GM21423 (cell line): ENCODE data around the gene GUCA1A.

Experiments
- ATAC-seq: cut with Tn5 transposase; IDR thresholded peaks from one replicate; pipeline ENCODE4 v1.9.1; 2021; ENCODE audit warnings: mild to moderate bottlenecking, moderate library complexity; ENCODE audit not compliant: unreplicated experiment

GUCA1A gene

DNA sequence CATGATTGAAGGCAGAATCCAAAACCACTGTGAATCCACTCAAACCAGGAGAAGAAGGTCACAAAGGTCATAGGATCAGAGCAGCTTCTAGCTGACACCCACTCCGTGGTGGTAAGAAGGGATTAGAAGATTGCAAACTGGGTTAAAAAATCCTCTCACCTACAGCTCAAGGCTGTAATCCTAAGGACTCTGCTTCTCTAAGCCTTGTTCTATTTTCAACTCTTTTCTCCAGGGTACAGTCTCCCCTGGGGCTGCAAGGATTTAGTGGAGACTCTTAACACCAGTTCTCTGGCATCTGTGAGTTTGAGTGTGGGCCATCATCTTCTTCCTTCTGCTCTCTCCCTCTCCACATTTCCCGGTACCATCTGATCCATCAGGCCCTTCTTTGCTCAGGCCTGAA is at the start of gene GUCA1A:
Gene GUCA1A, plus strand, starts transcription at position 264 of the 400 bp plus-strand sequence. CDS start 250 bp downstream, outside the sequence.
- ATAC-seq, result no peak

DNA sequence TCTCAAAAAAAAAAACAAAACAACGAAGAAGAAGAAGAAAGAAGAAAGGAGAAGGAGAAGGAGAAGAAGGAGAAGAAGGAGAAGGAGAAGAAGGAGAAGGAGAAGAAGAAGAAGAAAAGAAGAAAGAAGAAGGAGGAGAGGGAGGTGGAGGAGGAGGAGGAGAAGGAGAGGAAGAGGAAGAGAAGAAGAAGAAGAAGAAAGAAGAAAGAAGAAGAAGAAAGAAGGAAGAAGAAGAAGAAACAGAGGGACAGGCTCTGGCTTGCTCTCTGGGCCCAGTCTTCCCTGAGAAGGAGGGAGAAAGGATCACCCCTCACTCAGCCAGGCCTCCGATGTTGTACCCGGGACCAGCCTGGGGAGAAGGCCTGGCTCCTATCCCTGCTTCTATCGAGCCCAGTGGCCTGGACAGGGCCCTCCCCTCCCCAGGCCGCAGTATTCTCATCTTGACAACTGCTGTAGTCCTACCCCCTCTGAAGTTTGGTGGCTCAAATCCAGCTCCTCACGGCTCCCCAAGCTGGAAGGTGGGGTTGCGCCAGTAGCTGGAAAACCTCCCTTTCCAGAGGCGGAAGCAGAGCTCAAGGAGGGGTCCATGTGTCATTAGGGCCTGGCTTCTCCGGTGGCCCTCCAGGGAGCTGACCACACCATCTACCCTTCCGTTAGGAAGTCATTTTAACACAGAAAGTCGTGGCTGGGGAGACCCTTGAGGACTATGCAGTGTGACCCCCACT is 49.6 kb upstream of the GUCA1A start:
- no peak for ATAC-seq

DNA sequence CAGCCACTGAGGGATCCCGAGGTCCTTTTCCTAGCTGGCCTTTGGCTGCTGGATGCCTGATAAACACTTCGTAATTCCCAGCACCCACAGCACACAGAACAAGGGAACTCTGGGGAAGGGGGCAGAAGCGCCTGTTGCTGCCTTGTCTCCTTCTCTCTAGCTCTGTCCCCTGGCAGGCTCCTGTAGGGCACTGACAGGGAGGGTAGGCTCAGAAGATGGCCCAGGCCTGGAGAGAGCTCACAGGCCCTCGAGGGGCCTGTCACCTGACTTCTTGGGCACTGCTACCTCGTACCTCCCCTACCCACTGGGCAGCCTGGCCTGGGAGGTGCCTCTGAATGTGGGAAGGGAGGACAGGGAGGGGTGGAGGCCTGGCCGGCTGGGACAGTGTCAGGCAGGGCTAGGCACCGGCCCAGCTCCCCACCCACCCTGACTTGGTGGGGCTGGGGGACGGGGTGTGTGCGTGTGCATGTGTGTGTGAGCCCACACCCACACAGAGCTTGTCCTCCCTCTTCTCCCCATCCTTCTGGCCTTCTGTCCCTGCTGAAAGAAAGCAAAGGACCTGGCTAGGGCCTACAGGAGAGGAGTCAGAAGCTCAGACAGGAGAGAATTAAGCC is 48.8 kb upstream of the GUCA1A start:
- no peak for ATAC-seq

DNA sequence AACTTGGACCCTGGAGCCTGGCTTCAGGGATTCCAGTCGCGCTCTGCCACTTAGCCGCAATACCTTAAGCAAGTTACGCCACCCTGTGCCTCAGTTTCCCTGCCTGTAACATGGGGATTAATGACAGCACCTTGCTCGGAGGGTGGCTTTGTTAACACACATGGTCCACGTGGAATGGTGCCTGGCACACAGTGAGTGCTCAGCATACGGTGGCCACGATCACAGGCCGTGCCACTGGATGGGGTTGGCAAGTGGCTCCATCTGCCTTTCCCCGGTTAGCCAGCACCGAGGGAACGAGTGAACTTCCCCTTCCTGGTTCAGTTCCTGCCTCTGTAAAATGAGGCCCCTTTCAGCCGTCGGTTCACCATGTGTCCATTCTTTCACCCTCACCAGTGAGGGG is 47.9 kb upstream of the GUCA1A start:
- ATAC-seq, result no peak

DNA sequence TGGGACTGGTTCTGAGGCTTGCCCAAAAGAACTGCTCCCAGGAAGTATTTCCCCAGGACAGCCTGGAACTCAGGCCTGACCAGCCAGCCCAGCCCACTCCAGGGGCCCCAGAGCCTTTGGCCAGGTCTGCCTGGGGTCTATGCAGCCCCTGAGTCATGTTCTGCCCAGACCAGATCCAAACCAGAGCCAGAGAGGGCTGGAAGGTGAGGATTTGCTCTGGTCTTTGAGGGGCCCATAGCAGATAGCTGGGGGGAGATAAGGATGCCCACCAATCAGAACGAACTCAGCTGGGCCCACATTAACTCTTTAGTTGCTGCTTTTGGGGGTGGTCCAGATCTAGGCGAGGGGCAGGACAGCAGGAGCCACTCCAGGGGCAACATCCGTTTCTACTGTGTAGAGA is 47.5 kb upstream of the GUCA1A start:
- ATAC-seq, result no peak

DNA sequence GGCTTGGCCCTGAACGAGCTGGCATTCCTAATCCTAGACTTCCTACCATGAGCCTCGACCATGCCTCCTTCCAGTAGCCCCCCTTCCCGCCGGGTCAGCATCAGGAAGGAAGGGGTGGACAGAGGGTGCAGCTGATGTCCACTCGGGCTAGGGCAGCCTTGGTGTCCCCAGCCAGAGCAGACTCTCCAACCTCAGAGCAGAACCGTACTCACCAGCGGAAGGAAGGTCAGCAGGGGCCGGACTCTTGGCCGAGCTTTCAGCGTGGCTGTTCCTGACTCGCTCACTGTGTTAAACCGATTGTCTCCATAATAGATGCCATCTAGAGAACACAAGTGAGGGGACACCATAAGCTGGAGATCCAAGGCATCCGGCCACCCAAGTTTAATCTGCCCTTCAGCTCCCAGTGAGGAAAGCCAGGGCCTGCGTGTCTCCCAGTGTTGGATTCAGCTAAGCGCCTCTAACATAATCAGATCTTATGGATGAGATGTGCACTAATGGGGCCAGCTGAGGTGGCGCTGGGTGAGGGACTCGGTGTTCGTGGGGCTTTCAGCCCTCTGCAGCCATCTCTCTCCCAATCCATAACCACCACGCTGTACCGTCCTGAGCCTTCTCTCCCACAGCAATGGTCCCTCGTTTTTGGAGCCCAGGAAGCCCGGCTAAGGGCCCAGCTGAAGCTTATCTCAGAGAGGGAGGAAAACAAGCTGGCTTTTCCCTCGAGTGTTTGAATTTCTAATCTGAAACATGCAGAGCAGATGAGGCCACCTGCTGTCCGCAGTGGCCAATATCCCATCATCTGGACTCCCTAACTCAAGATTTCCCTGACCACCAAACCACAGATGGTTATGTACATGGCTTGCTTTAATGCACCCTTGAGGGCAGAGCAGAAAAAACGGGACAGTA is 44.5 kb upstream of the GUCA1A start:
- ATAC-seq, result no peak

DNA sequence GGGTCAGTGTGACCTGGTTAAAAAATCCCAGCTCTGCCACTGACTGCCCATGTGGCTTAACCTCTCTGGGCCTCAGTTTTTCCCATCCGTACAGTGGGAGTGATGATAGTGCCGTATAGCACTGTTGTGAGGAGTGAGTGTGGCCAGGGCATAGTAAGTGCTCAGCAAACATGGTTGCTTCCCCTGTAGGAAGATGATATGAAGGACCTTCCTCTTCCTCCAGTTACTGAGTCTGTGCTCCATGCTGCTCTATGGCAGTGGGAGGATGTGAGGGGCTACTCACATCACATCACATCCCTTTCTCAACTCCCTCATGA is 43.8 kb upstream of the GUCA1A start:
- ATAC-seq, result no peak

DNA sequence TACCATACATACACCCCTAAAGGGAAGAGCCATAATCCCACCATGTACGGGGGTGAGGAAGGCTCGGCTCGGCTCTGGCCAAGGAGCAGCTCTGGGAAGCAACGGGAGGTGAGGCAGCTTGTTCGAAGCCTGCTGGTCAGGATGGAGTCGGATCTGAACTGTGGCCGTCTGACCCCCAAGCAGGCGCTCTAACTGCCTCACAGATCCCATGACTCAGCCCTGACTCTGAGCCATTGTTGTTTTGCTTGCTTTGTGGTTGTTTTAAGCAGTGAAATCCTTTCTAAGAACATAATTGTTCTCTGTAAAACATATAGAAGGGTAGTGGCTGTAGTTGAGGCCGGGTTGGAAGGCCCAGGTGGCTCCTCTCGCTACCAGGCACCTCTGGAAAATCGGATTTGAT is 41.6 kb upstream of the GUCA1A start:
- ATAC-seq, result no peak

DNA sequence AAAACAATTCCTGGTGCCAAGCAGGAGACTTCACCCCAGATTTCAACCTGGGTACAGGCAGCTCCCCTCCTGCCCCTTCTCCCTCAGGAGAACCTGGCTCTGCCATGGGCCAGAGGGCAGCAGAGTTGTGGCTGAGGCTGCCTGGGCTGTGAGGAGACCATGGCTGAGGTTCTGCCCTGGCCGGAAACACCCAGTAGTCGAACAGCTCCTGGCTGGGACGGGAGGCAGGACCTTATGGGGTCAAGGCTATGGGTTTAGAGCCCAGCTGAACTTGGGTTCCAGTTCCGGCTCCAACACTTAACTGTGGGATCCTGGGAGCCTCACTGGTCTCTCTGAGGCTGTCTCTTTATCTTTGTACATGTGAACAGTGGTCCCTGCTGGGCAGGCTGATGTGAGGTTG is 39.2 kb upstream of the GUCA1A start:
- ATAC-seq, result no peak

DNA sequence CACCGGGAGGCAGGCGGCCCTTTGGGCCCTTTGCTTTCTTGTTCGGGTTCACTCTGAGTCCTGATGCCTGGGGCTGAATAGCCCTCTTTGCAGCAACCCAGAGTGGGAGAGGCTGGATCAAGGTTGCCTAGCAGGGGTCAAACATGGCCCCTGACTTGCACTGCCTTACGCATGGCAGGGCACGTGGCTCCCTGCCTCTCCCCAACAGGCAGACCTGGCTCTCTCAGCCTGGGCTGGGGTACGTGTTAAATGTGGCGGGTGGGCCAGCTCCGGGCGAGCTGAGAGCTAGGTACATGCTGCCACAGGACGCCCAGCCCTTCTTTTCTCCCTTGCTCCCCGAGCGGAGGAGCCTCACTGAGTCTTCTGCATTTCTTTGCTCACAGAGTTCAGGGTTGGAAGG is 38.0 kb upstream of the GUCA1A start:
- ATAC-seq, result no peak

DNA sequence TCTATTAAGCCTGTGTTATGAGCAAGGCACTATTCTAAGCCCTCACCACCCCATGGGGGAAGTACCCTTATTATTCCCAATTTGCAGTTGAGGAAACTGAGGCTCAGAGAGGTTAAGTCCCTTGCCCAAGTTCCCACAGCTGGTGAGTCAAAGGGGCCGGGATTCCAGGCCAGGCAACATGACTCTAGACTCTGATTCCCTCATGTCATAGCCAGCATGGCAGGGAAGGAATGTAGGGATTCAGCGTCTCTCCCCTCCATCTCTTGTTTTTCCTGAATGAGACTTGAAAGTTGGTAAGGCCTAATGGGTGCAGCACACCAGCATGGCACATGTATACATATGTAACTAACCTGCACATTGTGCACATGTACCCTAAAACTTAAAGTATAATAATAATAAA is 37.4 kb upstream of the GUCA1A start:
- ATAC-seq, result no peak

DNA sequence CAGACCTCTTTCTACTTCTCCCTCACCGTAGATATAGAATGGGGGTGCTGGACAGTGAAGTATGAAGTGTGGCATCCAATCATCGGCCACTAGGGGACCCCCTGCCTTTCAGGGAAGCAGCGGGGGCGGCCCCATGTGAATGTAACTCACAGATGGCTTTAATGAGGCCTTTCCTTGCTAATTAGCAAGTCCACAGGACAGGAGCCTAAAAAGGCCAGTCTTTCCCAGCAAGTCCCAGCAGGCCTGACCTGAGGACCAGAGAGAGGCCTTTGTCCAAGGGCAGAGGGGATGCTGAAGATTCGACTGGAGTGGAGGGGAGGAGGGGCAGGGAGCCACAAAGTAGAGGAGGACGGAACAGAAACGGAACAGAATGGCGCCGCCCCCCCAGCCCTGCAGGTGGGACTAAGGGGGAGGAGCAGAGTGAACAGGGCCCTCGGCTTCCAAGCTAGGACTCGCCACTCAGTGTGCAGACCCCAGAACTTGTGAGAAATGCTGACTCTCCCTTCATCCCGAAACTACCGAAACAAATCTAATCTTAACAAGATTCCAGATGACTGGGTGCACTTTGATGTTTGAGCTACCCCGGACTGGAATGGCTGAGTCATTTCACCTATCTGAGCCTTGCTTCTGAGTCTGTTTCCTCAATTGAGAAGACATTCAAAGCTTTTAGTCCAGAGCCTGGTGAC is 36.5 kb upstream of the GUCA1A start:
- ATAC-seq, result no peak

DNA sequence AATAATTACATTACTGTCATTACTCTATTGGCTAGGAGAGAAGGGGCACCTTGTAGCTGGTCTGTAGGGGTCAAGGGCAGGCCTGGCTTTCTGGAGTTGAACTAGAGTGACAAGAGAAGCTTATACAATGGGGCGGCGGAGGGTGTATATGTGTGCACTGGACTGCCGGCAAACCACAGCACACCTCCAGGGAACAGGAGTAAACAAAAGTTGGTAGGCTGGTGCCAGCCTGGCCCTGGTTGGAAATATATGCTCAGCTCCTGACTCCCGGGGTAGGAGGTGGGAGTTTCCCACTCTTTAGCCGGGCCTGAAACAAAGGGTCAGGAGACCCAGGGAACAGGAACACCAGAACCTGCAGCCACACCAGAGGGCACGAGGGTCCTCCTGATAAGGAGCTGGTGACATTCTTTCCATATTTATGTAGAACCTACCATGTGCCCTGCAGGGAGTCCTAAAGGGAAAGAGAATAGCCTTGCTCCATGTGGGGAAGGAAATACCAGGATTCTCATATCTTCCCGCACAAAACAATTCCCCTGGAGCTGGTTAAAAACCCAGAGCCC is 35.9 kb upstream of the GUCA1A start:
- ATAC-seq, result no peak

DNA sequence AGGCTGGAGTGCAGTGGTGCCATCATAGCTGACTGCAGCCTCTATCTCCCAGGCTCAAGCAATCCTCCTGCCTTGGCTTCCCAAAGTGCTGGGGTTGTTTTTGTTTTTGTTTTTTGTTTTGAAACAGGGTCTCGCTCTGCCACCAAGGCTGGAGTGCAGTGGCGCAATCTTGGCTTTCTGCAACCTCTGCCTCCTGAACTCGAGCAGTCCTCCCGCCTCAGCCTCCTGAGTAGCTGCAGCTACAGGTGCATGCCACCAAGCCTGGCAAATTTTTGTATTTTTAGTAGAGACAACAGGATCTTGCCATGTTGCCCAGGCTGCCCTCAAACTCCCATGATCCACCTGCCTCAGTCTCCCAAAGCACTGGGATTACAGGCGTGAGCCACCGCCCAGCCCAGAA is 35.0 kb upstream of the GUCA1A start:
- no peak for ATAC-seq

DNA sequence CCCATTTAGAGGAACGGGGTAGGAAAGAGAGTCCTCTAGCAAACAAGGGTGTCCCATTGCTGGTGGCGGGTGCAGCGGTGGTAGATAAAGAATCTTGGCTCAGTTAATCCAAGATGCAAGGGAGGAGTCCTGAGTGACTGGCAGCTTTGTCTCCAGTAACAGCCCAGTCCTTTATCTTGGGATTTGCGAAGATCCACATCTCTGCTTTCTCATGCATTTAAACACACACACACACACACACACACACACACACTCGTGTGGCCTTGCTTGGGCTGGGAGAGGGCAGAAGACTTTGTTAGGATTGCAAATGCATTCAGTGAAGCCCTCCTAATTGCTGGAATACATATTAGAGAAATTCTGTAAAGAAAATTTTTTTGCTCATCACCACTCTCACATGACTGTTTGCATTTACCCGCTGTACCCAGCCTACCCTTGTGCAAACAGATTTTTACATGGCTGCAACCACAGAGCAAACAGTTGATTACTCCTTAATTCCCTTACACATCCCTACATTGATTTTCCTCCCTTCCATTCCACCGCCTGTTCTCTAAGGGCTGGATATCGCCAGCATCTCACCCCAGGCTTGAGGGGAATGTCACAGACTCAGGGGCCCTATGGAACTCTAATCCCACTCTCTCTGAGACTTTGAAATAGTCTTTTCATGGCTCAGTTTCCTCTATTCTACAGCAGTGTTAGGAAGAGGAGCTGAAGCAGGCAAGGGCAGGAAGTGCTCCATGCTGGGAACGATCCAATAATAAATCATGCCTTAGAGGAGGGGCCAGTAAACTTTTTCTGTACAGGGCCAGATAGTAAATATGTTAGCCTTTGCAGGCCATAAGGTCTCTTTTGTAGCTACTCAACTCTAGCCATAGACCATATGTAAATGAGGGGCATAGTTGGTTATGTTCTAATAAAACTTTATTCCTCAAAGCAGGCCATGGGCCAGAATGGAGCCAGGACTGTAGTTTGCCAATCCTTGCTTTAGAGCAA is 34.2 kb upstream of the GUCA1A start:
- no peak for ATAC-seq

DNA sequence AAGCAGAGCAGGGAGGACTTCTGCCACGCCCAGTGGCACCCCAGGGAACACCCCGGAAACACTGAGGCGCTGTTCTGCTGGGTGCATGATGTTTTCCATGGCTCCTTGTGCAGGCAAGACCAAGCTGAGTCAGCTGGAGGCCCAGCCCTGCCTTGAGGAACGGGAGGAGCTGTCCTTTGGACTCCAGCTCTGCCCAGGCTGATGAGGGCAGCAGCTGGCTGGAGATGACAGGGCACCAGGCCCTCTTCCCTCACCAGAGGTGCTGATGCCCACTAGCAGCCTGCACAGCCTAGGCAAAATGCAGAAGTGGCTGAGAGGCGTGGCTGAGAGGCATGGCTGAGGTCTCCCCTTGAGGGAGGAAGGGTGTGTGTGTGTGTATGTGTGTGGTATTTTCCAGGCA is 33.1 kb upstream of the GUCA1A start:
- ATAC-seq, result no peak

DNA sequence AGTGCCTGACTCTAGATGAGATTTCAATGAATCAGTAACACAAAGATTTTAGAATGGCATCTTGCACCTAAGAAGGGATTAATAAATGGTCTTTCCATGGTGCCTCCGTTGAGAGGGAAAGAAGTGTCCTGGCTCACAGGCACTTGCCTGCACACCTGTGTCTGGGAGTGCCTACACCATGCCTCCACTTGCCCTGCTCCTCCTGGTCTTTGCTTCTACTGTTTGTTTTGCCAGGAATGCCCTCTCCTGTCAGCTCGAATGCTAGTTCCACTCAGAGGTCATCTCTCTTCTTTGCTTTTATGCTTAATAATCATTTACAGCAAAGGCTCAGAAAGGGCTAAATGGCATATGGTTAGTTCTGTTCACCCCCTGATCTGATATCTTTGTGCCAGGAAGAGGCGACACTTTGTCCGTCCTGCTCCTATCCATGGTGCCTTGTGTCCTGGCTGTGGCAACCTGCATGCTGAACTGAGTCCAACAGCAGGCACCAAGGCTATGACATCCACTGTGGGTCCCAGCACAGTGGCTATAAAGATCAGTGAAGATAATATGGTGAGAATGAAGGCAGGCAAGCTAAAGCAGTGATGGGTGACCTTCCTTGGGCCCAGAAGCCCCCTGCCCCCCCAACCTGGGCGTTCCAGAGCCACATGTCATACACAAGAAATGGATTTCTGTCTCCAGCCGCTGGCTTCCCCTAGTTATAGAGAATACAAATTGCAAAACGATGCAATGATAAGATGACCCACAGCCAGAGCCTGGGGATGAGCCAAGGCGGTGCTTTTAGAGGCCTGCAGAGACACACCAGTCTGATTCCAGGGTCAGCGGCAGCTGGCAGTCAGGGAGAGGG is 32.2 kb upstream of the GUCA1A start:
- no peak for ATAC-seq

DNA sequence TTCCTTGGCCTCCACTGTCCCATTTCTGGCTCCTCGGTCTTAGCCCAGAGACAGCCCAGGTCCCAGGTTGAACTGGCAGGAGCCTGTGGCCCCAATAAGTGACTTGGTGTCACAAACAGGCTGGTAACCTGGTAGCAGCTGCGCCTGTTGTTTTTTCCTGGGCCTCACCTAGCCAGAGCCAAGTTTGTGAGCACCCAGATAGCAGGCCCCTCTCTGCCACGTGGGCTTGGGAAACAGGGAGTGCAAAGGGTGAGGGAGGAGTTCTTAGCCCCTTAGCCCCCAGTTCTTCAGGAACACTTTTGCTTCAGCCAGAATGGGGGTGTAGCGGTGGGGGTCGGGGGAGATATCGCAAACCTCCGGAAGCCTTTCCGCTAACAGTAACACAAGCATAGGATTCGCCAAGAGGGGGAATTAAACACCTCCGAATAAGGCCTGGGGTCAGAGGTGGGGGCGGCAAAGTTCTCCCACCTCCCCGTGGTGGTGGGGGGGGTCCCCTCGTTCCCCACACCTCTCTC is 31.5 kb upstream of the GUCA1A start:
- ATAC-seq, result no peak
